Subcutaneous abdominal adipose tissue (tissue), 5 donors: ENCODE measurements around the gene FMN1.

ENCODE experiments used
- H3K27ac ChIP-seq: one replicate; pipeline ENCODE4 v1.7.0; 2013; ENCODE audit warnings: low read depth, mild to moderate bottlenecking, inconsistent platforms, low read length, moderate library complexity
- H3K27me3 ChIP-seq, 5 donors: one replicate each; pipeline ENCODE4 v1.7.0; 2013; ENCODE audit warnings: low read length in 5 of 5, inconsistent platforms in 1 of 5; ENCODE audit not compliant: control insufficient read depth in 5 of 5, insufficient read depth in 4 of 5
- H3K36me3 ChIP-seq, 5 donors: one replicate each; pipeline ENCODE4 v1.7.0; 2013; ENCODE audit warnings: low read length in 5 of 5; ENCODE audit not compliant: control insufficient read depth in 5 of 5, insufficient read depth in 5 of 5
- H3K4me1 ChIP-seq, 5 donors: one replicate each; pipeline ENCODE4 v1.7.0; 2013; ENCODE audit warnings: low read length in 5 of 5, mild to moderate bottlenecking in 3 of 5, moderate library complexity in 1 of 5; ENCODE audit not compliant: control insufficient read depth in 5 of 5, insufficient read depth in 5 of 5
- H3K4me3 ChIP-seq, 5 donors: one replicate each; pipeline ENCODE4 v1.7.0; 2013; ENCODE audit warnings: low read length in 5 of 5, low read depth in 1 of 5
- H3K9ac ChIP-seq, 5 donors: one replicate each; pipeline ENCODE4 v1.7.0; 2013; ENCODE audit warnings: low read length in 5 of 5, mild to moderate bottlenecking in 4 of 5, moderate library complexity in 3 of 5
- H3K9me3 ChIP-seq, 5 donors: one replicate each; pipeline ENCODE4 v1.7.0; 2013; ENCODE audit warnings: low read length in 5 of 5; ENCODE audit not compliant: control insufficient read depth in 5 of 5
- donor health status: healthy.
- donor health status: healthy.
- donor health status: healthy.
- donor health status: healthy.
- donor health status: healthy.

FMN1 gene

DNA sequence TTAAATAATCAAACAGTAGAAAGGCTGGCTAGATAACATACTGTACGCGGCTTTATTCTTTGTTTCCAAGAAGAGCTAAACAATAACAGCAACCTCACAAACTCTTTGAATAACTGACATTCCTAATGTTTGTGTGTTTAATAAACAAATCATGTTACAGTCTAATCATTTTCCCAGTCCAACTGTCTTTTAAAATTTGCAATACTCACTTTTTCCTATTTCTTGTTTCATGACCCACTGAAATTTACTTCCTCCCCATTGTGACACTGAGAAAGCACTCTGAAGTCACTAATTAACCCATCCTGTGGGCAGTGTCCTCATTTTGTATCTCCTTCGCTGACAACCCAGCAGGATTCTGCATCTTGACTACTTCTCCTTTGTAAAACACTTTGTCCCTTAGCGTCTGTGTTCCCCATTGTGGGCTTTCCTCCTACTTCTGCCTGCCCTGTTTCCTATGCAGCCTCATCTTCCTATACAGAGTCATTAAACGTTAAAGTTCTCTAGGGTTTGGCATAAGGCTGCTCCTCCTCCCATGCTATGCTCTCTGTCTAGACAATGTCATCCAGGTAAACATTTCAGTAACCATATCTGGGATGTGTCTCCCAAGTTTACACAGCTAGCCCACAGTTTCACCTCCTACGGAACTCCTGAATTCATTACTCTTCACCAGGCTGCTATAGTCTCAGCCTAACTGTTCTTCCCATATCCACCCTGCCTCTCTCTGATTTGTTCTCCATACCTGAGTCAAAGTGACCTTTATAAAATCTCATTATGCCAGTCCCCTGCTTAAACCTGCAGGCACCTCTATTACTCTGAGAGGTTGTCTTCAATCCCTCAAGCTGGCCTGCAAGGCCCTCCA lies 327.8 kb downstream of the FMN1 start:
- no peaks in the 10 kb centered on the region for H3K9me3 ChIP-seq
- H3K27ac ChIP-seq: no peak overlapping the region
- H3K4me1 ChIP-seq: peaks cover 0 to 15% (median 13%) of the 10 kb centered on the region in 5 donors
- H3K36me3 ChIP-seq: no peaks in the 10 kb centered on the region
- no peak overlapping the region for H3K9ac ChIP-seq
- no peak overlapping the region for H3K4me3 ChIP-seq
- H3K27me3 ChIP-seq: no peaks in the 10 kb centered on the region

DNA sequence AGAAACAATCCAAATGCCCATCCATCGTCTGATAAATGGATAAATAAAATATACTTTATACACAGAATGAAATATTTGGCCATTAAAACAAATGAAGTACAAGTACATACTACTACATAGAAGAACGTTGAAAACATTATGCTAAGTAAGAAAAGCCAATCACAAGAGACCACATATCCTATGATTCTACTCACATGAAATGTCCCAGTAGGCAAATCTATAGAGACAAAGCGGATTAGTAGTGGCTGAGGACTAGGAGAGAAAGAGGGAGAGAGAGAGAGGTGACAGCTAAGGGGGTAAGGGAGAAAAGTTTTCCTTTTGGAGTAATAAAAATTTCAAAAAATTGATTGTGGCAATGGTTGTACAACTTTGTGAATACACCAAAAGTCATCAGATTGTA lies 329.7 kb downstream of the FMN1 start:
- no peaks in the 10 kb centered on the region for H3K36me3 ChIP-seq
- H3K9me3 ChIP-seq: no peaks in the 10 kb centered on the region
- H3K4me3 ChIP-seq: no peak overlapping the region
- H3K9ac ChIP-seq: no peak overlapping the region
- H3K4me1 ChIP-seq: peaks cover 0 to 18% (median 17%) of the 10 kb centered on the region in 5 donors
- no peak overlapping the region for H3K27ac ChIP-seq
- no peaks in the 10 kb centered on the region for H3K27me3 ChIP-seq

DNA sequence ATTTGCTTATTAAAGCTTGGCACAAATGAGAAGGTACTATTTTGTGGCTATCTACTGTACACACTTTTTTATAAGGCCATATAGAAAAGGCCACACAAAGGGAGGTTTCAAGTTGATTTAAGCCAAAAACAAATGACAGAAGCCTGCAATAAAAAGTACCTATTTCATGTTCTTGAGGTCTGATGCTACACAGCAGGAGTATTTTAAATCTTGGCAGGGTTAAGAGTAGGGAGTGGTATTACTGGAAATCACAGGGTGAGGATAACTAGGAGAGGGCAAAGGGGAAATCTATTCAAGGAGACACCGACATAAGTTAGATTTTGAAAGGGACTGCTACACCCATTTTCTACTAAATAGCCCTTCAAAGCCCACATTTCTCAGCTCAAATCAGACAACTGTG lies 330.5 kb downstream of the FMN1 start:
- peaks cover 0 to 13% (median 11%) of the 10 kb centered on the region in 5 donors for H3K4me1 ChIP-seq
- no peak overlapping the region for H3K9ac ChIP-seq
- H3K27ac ChIP-seq: no peak overlapping the region
- no peaks in the 10 kb centered on the region for H3K9me3 ChIP-seq
- H3K27me3 ChIP-seq: no peaks in the 10 kb centered on the region
- no peaks in the 10 kb centered on the region for H3K36me3 ChIP-seq
- H3K4me3 ChIP-seq: no peak overlapping the region

DNA sequence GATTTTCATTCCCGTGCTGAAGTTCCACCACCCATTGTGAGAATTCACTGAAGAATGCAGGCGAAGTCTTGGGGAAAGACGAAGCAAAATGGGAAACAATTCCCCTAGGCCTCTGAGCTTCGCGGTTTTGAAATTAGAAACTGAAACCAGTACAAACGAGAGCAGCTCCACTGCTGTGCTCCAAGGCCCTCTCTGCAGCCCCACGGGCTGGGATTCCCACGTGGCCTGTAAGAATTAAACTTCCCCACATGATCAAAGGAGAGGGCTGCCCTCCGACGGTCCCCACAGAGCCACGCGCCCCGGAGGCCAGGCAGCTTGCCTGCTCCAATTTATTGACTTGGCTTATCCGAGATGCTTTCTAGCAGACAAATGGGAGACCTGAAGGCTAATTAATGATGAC lies 332.8 kb downstream of the FMN1 start:
- no peaks in the 10 kb centered on the region for H3K27me3 ChIP-seq
- H3K36me3 ChIP-seq: no peaks in the 10 kb centered on the region
- H3K4me1 ChIP-seq: peaks cover 0 to 18% (median 11%) of the 10 kb centered on the region in 5 donors
- H3K27ac ChIP-seq: no peak overlapping the region
- peak overlapping the region; percentile 23 to 54 (median 49) for H3K4me3 ChIP-seq
- no peaks in the 10 kb centered on the region for H3K9me3 ChIP-seq
- peak overlapping the region in 2 of 5 donors; percentile 11 to 39 for H3K9ac ChIP-seq

DNA sequence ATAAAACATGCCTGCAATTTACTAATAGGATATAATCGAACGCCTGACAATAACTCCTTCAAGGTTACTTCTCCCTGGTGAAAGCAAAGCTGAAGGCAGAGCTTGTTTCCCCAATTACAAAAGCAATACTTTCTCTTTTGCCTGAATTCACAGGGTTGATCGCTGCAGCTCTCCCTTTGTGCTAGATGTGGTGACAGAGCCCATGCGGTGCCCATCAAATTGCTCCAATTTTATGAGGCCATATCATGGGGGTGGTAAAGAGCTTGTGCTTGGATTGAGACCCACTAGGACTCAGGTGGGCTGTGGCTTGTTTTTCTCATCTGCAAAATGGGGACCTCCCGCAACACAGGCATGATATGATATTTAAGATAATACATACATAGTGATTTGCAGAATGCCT lies 333.3 kb downstream of the FMN1 start:
- Histone ChIP-seq H3K36me3 (no peaks in the 10 kb centered on the region), H3K27ac (no peak overlapping the region), H3K4me3 (peak overlapping the region in 2 of 5 donors; percentile 23 to 54), H3K4me1 (peaks cover 0 to 20% (median 11%) of the 10 kb centered on the region in 5 donors), H3K9ac (no peak overlapping the region), H3K27me3 (no peaks in the 10 kb centered on the region), H3K9me3 (no peaks in the 10 kb centered on the region)

DNA sequence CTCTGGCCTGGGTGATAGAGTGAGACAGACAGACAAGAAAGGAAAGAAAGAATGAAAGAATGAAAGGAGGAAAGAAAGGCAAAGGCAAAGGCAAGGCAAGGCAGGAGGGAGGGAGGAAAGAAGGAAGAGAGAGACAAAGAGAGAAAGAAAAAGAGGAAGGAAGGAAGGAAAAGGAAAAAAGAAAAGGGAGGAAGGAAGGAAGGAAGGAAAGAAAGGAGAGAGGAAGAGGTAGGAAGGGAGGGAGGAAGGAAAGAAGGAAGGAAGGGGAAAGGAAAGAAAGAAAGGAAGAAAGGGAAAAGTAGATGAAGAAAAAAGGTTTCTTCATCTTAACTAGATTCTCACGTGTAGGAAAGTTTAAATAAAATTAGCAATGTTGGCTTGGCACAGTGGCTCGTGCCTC lies 334.5 kb downstream of the FMN1 start:
- Histone ChIP-seq H3K27me3 (no peaks in the 10 kb centered on the region), H3K27ac (no peak overlapping the region), H3K9ac (no peak overlapping the region), H3K9me3 (no peaks in the 10 kb centered on the region), H3K4me1 (peaks cover 0 to 24% (median 11%) of the 10 kb centered on the region in 5 donors), H3K36me3 (no peaks in the 10 kb centered on the region), H3K4me3 (no peak overlapping the region)

DNA sequence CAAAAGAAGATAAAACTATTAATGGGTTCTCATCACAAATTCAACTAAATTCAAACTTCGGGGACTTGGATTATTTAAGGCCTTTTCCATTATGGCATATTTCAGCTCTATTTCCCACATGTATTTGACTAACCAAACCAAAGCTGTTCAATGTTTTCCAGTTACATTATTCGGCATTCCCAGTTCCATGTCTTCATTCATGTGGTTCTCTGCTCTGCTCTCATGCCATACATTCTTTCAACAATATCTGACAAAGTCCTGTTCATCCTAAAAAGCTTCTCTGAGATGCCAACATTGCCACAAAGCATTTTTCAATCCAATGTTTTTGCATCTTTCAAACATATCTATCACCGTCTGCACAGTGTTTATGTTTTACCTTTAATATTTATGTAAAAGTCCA lies 335.3 kb downstream of the FMN1 start:
- no peak overlapping the region for H3K4me3 ChIP-seq
- H3K4me1 ChIP-seq: peaks cover 0 to 24% (median 11%) of the 10 kb centered on the region in 5 donors
- H3K36me3 ChIP-seq: no peaks in the 10 kb centered on the region
- H3K9me3 ChIP-seq: no peaks in the 10 kb centered on the region
- no peak overlapping the region for H3K9ac ChIP-seq
- H3K27ac ChIP-seq: no peak overlapping the region
- H3K27me3 ChIP-seq: no peaks in the 10 kb centered on the region

DNA sequence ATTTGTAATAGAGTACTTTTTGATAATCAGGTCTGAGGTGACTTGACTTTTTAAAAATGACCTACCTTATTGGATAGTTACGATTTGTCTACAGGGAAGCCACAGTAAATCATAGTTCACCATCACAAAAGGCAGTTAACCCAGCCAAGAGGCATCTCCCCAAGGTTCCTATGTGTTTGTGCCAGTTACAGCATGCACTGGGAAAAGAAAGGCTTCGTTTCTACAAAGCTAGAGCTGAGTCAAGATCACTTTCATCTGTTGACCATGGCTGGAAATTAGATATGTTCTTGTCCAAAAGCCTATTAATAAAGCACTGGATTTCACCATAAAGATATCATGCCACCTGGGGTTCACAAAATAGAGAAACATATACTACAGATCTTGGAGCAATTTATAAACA lies 336.8 kb downstream of the FMN1 start:
- Histone ChIP-seq H3K36me3 (no peaks in the 10 kb centered on the region), H3K27ac (no peak overlapping the region), H3K4me1 (peaks cover 0 to 24% (median 11%) of the 10 kb centered on the region in 5 donors), H3K27me3 (no peaks in the 10 kb centered on the region), H3K4me3 (no peak overlapping the region), H3K9me3 (no peaks in the 10 kb centered on the region), H3K9ac (no peak overlapping the region)

DNA sequence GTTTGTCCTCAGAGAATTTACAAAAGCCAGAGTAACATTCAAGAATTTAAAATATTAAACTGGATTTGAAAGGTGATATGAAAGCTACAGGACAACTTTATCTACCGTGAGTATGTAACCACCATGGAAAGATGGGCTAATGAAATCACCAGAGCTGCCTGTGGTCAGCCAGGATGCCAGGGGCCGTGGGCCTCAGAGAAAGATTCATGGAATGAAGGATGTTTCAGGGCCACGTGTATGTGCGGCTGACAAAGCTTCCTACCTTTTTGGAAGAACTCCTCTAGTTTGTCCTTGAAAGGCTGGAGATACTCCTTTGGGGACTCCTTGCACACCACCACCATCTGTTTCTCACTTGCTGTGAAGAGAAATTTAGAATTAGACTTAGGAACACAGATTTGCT lies 337.8 kb downstream of the FMN1 start:
- peaks cover 0 to 19% (median 7%) of the 10 kb centered on the region in 5 donors for H3K4me1 ChIP-seq
- H3K9ac ChIP-seq: no peak overlapping the region
- H3K9me3 ChIP-seq: no peaks in the 10 kb centered on the region
- H3K27ac ChIP-seq: no peak overlapping the region
- no peaks in the 10 kb centered on the region for H3K27me3 ChIP-seq
- H3K36me3 ChIP-seq: no peaks in the 10 kb centered on the region
- no peak overlapping the region for H3K4me3 ChIP-seq

DNA sequence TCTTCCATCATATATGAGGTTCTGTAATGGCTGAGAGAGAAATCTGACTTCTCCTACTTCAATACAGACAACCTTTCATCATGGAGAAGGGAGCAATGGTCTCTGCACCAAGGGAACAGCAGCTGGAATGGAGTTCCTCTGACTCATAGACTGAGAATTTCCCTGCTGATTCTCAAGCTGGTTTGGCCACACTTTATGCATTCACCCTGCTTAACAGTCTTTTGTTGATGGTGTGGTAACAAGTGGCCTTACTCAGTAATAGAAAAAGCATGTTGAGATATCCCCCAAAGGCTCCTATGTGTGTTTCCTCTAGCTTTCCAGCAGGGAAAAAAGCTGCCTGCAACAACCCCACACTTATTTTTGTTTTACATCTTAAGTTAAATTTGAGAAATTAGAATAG lies 338.6 kb downstream of the FMN1 start:
- no peak overlapping the region for H3K4me3 ChIP-seq
- H3K9ac ChIP-seq: no peak overlapping the region
- no peaks in the 10 kb centered on the region for H3K27me3 ChIP-seq
- H3K36me3 ChIP-seq: no peaks in the 10 kb centered on the region
- no peak overlapping the region for H3K27ac ChIP-seq
- no peaks in the 10 kb centered on the region for H3K9me3 ChIP-seq
- H3K4me1 ChIP-seq: peaks cover 0 to 11% (median 0%) of the 10 kb centered on the region in 5 donors
